Progenitor cell of endocrine pancreas (in vitro differentiated cells): ENCODE results near the gene MACC1. TPM values are rescaled to one million over a fixed set of nuclear protein-coding genes. Genes with fewer than 3 reads are reported as not detected.

Experiments
- DNase-seq: peaks from one replicate; pipeline ENCODE4 v3.0.0; 2021; ENCODE audit warnings: low spot score; ENCODE audit not compliant: unreplicated experiment
- H3K27ac Mint-ChIP-seq: 2 replicates; pipeline ENCODE4 v1.8.0; 2021; ENCODE audit warnings: mild to moderate bottlenecking, moderate library complexity, mixed read lengths
- H3K27me3 Mint-ChIP-seq: 2 replicates; pipeline ENCODE4 v1.8.0; 2021; ENCODE audit warnings: mixed read lengths
- H3K36me3 Mint-ChIP-seq: 2 replicates; pipeline ENCODE4 v1.8.0; 2022; ENCODE audit warnings: mixed read lengths; ENCODE audit not compliant: insufficient read depth
- H3K4me1 Mint-ChIP-seq: 2 replicates; pipeline ENCODE4 v1.8.0; 2021; ENCODE audit warnings: low read depth, mixed read lengths
- H3K4me3 Mint-ChIP-seq: 2 replicates; pipeline ENCODE4 v1.8.0; 2021; ENCODE audit warnings: low read depth, mild to moderate bottlenecking, moderate library complexity, mixed read lengths
- H3K9me3 Mint-ChIP-seq: 2 replicates; pipeline ENCODE4 v1.8.0; 2021; ENCODE audit warnings: low read depth, mixed read lengths
- total RNA-seq: library from RNA; stranded (reverse); gene quantifications from 2 replicates; pipeline ENCODE4 v1.2.1, GENCODE V29; 2021
- TF ChIP-seq, protein P1 (sequence below): fragments of 200-600 bp; sonication (generic); IDR thresholded peaks from one replicate; pipeline ENCODE4 v1.5.0; 2021; ENCODE audit warnings: antibody characterized with exemption, mild to moderate bottlenecking; ENCODE audit not compliant: unreplicated experiment

Gene MACC1
- total RNA-seq, 1 donor from 2014 or later = 16.1 TPM

DNA sequence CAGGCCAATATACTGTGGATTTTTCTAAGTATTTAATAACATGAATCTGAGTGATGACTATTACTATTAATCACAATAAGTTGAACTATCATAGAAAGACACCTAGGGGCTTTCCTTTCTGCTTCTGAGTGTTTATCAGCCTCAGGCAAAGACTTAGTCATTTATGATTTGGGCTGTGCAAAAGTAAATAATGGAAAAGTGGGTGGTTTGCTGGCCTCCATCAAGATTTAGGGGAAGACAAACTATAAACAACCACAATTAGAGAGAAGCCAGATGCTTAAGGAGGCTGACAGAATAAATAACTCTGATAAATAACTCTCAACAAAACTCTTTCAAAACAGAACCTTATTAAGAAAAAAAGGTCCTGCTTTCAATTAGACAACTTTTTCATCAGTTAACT, 64.7 kb downstream of the MACC1 start:
- peaks cover 3% of the 10 kb centered on the region for H3K4me1 Mint-ChIP-seq
- DNase-seq = no peak
- no peak overlapping the region for H3K4me3 Mint-ChIP-seq
- H3K27ac Mint-ChIP-seq = no peak overlapping the region
- no peaks in the 10 kb centered on the region for H3K27me3 Mint-ChIP-seq
- peaks cover 8% of the 10 kb centered on the region for H3K36me3 Mint-ChIP-seq
- TF ChIP-seq, protein P1, sequence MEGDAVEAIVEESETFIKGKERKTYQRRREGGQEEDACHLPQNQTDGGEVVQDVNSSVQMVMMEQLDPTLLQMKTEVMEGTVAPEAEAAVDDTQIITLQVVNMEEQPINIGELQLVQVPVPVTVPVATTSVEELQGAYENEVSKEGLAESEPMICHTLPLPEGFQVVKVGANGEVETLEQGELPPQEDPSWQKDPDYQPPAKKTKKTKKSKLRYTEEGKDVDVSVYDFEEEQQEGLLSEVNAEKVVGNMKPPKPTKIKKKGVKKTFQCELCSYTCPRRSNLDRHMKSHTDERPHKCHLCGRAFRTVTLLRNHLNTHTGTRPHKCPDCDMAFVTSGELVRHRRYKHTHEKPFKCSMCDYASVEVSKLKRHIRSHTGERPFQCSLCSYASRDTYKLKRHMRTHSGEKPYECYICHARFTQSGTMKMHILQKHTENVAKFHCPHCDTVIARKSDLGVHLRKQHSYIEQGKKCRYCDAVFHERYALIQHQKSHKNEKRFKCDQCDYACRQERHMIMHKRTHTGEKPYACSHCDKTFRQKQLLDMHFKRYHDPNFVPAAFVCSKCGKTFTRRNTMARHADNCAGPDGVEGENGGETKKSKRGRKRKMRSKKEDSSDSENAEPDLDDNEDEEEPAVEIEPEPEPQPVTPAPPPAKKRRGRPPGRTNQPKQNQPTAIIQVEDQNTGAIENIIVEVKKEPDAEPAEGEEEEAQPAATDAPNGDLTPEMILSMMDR = no peak
- peaks cover 3% of the 10 kb centered on the region for H3K9me3 Mint-ChIP-seq

DNA sequence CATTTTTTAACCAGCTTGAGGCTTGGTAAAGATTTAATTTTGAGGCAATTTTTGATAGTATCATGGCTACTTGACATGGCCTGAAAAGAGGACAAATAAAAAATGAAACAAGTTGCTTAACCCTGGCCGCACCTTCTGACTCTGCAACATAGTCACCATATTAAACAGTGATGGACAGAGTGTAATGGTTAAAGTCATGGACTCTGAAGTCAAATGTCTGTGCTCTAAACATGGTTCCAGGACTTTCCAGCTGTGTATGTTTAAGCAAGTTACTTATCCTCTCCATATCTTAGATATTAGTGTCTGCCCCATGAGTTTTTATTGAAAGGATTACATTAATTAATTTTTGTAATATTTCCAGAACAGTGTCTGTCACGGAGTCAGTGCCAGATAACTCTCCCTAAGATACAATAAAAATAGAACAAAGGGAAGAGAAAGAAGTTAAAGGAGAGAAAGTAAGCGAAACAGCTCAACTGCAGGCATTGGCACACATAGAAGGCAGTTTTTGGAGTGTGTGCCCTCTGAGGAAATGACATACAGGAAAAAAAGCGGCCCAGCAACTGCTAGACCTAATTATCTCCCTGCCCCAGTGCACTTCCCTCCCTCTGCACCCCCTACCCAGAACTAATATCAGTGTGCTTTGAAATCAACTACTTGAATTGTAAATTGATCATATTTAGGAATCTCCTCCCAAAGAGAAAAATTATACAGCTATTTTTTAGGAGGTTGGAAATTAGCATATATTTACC, 65.3 kb downstream of the MACC1 start:
- Mint-ChIP-seq H3K27me3 (no peaks in the 10 kb centered on the region), H3K36me3 (peaks cover 8% of the 10 kb centered on the region), H3K4me1 (peaks cover 4% of the 10 kb centered on the region), H3K27ac (no peak overlapping the region), H3K9me3 (peaks cover 3% of the 10 kb centered on the region), H3K4me3 (no peak overlapping the region)
- TF ChIP-seq, protein P1 = no peak
- DNase-seq = no peak

DNA sequence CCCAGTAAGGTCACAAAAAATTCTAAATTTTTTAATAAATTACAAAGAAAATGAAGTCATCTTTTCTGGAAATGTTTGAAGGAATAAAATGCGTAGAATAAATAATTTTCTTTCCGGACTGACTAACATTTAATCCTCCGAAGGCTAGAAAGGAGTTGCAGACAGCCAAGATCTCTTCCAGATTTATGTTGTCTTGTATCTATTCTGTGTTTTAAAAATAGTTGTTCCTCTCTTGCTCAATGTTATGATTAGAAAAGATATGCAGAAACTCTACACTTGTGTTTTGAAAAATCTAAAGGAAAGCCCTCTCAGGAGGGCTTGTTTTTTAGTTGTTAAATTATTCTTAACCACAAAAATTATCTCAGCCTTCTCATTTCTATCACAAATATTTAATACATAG, 70.7 kb downstream of the MACC1 start:
- Mint-ChIP-seq H3K4me3 (no peak overlapping the region), H3K36me3 (peaks cover 15% of the 10 kb centered on the region), H3K4me1 (peaks cover 12% of the 10 kb centered on the region), H3K27ac (no peak overlapping the region), H3K9me3 (peaks cover 3% of the 10 kb centered on the region), H3K27me3 (no peaks in the 10 kb centered on the region)
- TF ChIP-seq, protein P1 = no peak
- no peak for DNase-seq

DNA sequence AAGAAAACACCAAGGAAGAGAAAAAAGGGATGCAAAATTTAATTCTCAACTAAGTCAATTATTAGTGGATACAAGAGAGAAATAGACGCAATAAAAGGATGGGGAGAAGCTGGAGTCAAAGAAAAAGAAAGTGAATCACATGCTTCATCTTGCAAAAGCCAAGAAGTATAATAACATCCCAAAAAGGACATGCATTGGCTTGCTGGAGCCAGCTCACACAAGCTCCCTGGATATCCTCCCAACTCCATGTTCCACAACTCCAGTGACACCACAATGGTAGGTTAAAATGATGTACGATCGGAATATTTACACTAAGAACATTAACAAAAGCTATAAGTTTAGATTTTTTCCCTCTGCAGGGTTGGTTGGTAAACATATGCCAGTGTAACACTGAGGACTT, 72.4 kb downstream of the MACC1 start:
- TF ChIP-seq, protein P1 = no peak
- peaks cover 8% of the 10 kb centered on the region for H3K36me3 Mint-ChIP-seq
- H3K27ac Mint-ChIP-seq = no peak overlapping the region

DNA sequence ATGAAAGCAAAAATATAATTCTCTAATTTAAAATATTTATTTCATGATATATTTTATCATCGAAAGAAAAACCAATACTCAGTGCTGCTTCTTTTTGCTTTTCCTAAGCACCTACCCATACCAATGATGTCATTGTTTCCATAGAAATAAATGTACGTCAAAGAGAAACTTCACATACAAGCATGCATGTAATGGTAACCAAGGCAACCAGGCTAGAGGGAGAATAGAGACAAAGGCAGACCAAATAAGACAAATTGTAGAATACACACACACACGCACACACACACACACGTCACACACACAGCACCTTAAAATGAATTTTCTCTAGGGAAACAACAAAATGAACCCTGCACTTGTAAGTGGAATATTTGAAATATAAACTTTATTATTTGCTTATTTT, 75.5 kb downstream of the MACC1 start:
- Mint-ChIP-seq H3K4me1 (peaks cover 17% of the 10 kb centered on the region), H3K9me3 (no peaks in the 10 kb centered on the region), H3K27me3 (no peaks in the 10 kb centered on the region), H3K4me3 (no peak overlapping the region), H3K27ac (peak overlapping the region; percentile 95), H3K36me3 (peaks cover 11% of the 10 kb centered on the region)
- TF ChIP-seq, protein P1 = no peak
- DNase-seq = no peak

More for the DNA sequence above, 72.4 kb downstream of the MACC1 start:
- Mint-ChIP-seq H3K9me3 (no peaks in the 10 kb centered on the region), H3K4me1 (peaks cover 20% of the 10 kb centered on the region), H3K4me3 (no peak overlapping the region), H3K27me3 (no peaks in the 10 kb centered on the region)
- no peak for DNase-seq
